GM08714 (cell line): Measurements from ENCODE around the gene LIMS2.

Source experiments
- H3K4me3 ChIP-seq: fragments of 200-500 bp; sonication (Bioruptor generic); 2 replicates; pipeline ENCODE4 v1.5.1; 2014; ENCODE audit warnings: mild to moderate bottlenecking, low read length, inconsistent platforms
- ZNF274 ChIP-seq: IDR thresholded peaks from 2 replicates; pipeline ENCODE4 v1.6.1; 2012; ENCODE audit warnings: mild to moderate bottlenecking, low read depth, low read length

The LIMS2 gene

DNA sequence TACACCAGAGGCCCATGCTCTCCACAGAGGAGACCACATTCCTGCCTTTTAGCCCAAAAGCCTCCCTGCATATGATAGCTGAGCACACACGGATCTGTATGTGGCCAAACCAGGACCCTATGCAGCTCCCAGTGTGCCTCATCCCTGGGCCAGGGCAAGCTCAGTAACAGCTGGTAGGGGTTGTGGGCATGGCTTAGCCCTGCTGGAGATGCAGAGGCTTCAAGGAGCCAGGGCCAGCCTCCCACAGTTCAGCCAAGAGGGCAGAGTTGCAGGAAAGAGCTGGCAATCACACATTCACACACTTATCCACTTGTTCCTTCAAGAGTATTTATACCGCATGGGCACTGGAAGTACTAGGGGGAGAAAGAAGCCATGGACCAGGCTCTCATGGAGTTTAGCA, 1.6 kb upstream of the LIMS2 start:
- no peak for TF ChIP-seq ZNF274

DNA sequence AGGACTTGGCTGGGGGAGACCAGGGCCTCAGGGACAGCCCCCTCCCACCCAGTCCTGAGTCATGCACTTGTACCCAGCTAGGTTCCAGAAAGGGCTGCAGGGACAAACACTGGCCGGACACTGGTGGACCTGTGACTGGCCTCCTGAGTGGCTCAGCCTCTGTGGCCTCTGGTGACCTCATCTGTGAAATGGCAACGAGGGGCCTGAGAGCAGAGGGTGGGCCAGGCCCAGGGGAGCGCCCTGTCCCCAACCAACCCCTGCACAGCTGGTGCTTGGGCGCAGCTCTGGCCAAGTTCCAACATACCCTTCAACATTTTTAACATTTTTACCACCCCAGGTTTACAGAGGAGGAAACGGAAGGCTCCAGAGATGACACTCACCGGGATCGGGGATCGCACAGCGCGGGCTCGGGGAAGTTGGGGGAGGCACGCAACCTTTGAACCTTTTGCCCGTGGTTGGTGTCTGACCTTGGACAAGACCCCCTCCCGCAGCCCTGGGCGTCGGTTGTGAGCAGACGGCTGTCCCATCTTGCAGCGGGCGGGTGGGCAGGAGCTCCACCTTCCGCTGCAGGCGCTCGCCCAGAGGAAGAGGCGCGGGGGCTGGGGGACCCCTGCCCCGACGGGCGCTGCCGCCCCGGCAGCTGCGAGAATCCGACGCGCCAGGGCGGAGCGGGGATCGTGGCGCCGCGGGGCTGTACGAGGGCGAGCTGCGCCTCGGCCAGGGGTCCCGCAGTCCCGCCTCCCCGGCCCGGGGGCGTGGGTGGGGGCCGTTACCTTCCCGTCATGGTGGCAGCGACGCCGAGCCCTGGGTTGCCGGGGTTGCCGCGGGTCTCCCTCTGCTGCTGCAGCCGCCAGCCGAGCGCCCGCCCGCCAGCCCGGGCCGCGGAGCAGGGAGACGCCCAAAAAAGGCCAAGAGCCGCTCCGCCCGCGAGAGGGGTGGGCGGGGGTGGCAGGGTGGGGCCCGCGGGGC, 805 bp downstream of the LIMS2 start:
- no peak overlapping the region for H3K4me3 ChIP-seq
- TF ChIP-seq ZNF274, result no peak

More for the DNA sequence above, 1.6 kb upstream of the LIMS2 start:
- H3K4me3 ChIP-seq, result no peak overlapping the region

GRCh38 chr2:127673291-127674069, 1.9 kb downstream of the LIMS2 start:
- no peak for TF ChIP-seq ZNF274
- H3K4me3 ChIP-seq, result no peak overlapping the region

DNA sequence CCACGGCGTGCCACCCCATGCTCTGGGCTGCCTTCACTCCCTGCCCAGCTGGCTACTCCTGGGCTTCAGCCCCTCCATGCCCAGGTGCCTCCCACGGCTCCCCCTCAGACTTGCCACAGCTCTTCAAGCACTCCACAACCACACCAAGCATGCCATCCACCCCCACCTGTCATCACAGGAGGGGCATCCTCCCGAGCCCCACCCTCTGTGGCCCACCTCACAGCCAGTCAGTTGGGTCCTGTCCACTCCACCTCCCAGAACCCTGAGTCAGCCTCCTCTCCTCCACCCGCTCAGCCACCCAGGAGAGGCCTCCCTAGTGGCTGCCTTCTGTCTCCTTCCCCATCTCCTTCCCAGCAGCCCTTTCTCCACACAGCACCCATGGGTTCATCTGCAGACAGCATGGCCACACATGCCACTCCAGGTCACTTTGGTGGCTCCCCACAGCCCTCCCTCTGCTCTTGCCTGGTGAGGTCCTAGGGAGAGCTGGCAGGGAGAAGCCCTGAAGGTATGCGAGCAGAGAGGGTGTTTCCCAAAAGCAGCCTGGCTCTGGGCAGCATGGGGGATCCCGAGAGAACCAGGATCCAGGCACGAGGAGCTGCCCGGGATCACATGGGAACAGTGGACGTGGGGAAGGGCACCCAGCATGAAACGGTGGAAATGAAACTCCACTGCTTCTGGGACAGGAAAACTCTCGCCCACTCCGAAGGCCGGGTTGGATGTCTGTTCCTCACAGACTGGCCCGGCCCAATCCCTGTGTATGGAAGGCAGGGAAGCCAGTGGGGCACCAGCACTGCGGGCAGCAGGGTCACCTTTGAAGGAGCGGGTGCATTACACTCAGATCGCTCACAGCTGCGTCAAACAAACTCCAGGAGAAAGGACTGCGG, 2.7 kb downstream of the LIMS2 start:
- TF ChIP-seq ZNF274, result no peak
- H3K4me3 ChIP-seq, result no peak overlapping the region

DNA sequence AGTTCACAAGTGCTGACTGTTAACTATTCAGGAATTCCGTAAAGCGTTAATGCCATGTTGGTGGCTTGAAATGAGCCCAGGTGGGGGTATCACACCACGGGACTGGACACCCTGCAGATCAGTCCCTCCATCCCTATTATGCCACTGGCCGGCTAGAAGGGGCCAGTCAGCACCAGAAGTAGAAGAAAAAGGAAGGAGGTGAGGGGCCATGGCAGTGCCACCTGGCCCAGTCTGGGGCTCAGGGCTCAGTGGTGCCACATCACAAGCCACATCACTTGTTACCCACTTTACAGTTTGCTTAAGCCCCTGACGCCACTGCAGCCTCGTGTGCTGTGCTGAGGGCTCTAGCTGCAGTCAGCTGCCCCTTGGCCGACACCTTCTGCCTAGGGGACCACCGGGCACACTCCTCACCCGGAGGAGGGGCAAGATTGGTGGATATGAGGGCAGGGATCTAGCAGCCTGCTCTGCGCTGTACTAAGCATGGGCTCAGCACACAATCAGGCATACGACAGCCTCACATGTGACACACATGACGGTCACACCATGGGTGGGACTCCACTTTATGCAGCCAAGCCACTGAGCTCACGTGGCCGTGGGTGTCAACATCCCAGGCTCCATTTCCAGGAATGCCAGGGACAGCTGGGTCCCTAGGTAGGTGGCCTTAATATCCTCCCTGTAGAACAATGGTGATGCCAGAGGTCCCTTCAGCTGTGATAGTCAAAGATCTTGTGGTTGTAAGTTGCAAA, 3.6 kb downstream of the LIMS2 start:
- no peak for TF ChIP-seq ZNF274
- no peak overlapping the region for H3K4me3 ChIP-seq

- no peak for TF ChIP-seq ZNF274
- H3K4me3 ChIP-seq, result no peak overlapping the region
Observed at GRCh38 chr2:127670957-127671290, 4.4 kb downstream of the LIMS2 start.

- H3K4me3 ChIP-seq, result no peak overlapping the region
- TF ChIP-seq ZNF274, result no peak
Observed at GRCh38 chr2:127670055-127670956, 5.0 kb downstream of the LIMS2 start.

DNA sequence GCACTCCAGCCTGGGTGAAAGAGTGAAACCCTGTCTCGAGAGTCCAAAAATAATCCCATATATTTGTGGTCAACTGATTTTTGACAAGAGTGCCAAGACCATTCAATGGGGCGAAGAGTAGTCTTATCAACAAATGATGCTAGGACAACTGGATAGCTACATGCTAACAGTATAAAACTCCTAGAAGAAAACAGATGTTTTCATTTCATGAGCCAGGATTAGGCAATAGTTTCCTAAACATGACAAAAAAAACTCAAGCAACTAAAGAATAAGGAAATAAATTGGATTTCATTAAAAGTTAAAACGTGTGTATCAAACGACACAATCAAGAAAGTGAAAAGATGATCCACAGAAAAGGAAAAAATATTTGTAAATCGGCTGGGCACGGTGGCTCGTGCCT, 6.3 kb downstream of the LIMS2 start:
- no peak for TF ChIP-seq ZNF274
- H3K4me3 ChIP-seq, result no peak overlapping the region

DNA sequence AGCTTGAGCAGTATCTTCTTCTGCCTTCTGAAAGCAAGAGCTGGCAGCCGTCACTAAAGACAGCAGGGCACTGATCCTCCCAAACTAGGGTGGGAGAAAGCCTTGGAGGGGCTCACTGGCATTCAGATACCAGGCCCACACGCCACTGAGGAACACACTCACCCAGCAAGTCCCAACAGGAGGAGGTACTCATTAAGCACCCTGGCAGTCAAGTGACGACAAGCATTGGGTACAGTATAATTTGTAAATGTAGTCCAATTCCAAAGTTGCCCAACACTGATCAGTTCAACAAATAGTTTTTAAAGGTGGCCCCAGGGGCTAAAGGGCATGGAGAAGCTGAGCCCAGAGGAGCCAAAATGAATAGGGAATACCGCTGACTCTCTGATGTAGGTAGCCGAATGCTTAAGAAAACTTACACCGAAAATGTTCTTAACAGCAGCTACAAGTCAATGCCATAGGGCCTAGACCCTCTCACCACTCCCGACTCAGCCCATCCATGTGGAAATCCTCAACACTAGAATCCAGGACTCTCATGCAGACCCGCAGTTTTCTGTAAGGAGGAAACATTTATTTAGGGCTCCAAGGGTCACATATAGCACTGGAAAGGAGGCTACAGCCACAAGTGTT, 9.9 kb downstream of the LIMS2 start:
- H3K4me3 ChIP-seq, result no peak overlapping the region
- TF ChIP-seq ZNF274, result no peak

- no peak overlapping the region for H3K4me3 ChIP-seq
- TF ChIP-seq ZNF274, result no peak
Observed at GRCh38 chr2:127664895-127665225, 10.5 kb downstream of the LIMS2 start.

DNA sequence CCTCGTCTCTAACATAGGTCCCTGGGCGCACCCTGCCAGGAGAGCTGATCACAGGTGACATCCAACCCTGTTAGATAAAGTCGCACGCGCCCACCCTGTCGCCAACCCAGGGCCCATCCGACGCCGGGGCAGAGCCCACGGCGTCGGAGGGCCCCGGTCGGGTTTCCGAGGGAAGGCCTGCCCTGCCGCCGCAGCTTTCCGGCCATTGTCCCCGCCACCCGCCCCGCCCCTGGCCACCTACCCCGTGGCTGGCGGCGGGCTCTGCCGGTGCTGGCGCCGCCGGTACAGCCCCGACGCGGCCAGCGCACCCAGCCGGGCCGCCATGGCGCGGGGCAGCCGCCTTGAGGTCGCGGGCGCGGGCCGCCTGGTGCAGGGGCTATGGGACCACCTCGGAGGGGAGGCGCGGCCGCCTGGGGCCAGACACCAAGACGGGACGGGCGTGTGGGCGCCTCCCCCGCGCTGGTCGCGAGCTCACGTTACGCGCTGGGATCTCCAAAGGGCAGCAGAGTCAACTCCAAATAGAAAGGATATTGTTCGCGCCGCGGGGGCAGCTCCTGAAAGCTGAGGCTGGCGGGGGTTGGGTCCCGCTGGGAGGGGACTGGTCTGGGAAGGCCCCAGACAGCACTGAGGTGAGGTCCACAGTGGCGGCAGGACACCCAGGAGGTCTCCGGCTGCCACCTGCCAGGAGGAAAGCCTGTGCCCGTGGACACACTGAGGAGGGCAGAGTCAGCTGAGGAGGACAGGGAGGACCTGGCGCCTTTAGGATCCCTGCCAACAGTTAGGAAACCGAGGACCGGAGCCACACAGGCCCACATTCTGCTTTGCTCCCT, 11.1 kb downstream of the LIMS2 start:
- no peak overlapping the region for H3K4me3 ChIP-seq
- TF ChIP-seq ZNF274, result no peak
